OCI-LY1 (cell line): Measurements from ENCODE around the gene ZNF804A.

Experiments used
- H2AFZ ChIP-seq: fragments of 200-600 bp; sonication (generic), shearing (Covaris generic); 2 replicates; pipeline ENCODE4 v1.6.0; 2014; ENCODE audit warnings: antibody characterized with exemption, mild to moderate bottlenecking, low read length
- H3F3A ChIP-seq: fragments of 200-600 bp; sonication (generic), shearing (Covaris generic); 2 replicates; pipeline ENCODE4 v1.6.0; 2014; ENCODE audit warnings: mild to moderate bottlenecking, antibody characterized with exemption, low read length, moderate library complexity; ENCODE audit not compliant: insufficient read depth
- H3K27ac ChIP-seq: fragments of 200-600 bp; sonication (generic); 2 replicates; pipeline ENCODE4 v1.5.1; 2014; ENCODE audit warnings: low read length, mixed run types, mild to moderate bottlenecking, low read depth; ENCODE audit not compliant: poor library complexity, severe bottlenecking
- H3K27me3 ChIP-seq: fragments of 200-600 bp; sonication (generic); 2 replicates; pipeline ENCODE4 v1.6.0; 2014; ENCODE audit warnings: antibody characterized with exemption, mild to moderate bottlenecking, low read length, moderate library complexity; ENCODE audit not compliant: insufficient read depth
- H3K36me3 ChIP-seq: fragments of 200-600 bp; sonication (generic); 2 replicates; pipeline ENCODE4 v1.6.1; 2014; ENCODE audit warnings: mild to moderate bottlenecking, antibody characterized with exemption, low read length, moderate library complexity, mixed read lengths; ENCODE audit not compliant: insufficient read depth
- H3K4me1 ChIP-seq: fragments of 200-600 bp; sonication (generic); 2 replicates; pipeline ENCODE4 v1.5.1; 2014; ENCODE audit warnings: mild to moderate bottlenecking, low read length, moderate library complexity; ENCODE audit not compliant: insufficient read depth, severe bottlenecking
- H3K4me2 ChIP-seq: fragments of 200-600 bp; sonication (generic), shearing (Covaris generic); 2 replicates; pipeline ENCODE4 v1.6.1; 2014; ENCODE audit warnings: low read length
- H3K4me3 ChIP-seq: fragments of 200-600 bp; sonication (generic); 2 replicates; pipeline ENCODE4 v1.5.1; 2014; ENCODE audit warnings: low read length, low read depth, mild to moderate bottlenecking, mixed read lengths; ENCODE audit not compliant: poor library complexity, severe bottlenecking
- H3K79me2 ChIP-seq: fragments of 200-600 bp; shearing (Covaris generic); 2 replicates; pipeline ENCODE4 v1.6.1; 2016; ENCODE audit warnings: mixed run types, low read length, mixed read lengths; ENCODE audit not compliant: insufficient read depth
- H3K9ac ChIP-seq: fragments of 200-600 bp; sonication (generic), shearing (Covaris generic); 2 replicates; pipeline ENCODE4 v1.6.1; 2014; ENCODE audit warnings: mild to moderate bottlenecking, low read length, mixed read lengths
- H3K9me2 ChIP-seq: fragments of 200-600 bp; sonication (generic), shearing (Covaris generic); 2 replicates; pipeline ENCODE4 v1.6.1; 2014; ENCODE audit warnings: low read depth, mild to moderate bottlenecking, low read length, mixed read lengths
- H3K9me3 ChIP-seq: fragments of 200-600 bp; shearing (Covaris generic); 2 replicates; pipeline ENCODE4 v1.6.1; 2014; ENCODE audit warnings: low read length, mixed read lengths
- H4K20me1 ChIP-seq: fragments of 200-600 bp; sonication (generic), shearing (Covaris generic); 2 replicates; pipeline ENCODE4 v1.6.0; 2016; ENCODE audit warnings: mild to moderate bottlenecking, low read length; ENCODE audit not compliant: insufficient read depth
- EZH2 ChIP-seq: fragments of 200-600 bp; sonication (generic), shearing (Covaris generic); IDR thresholded peaks from 2 replicates; pipeline ENCODE4 v1.8.0; 2017; ENCODE audit warnings: borderline replicate concordance, mixed run types, mild to moderate bottlenecking, antibody characterized with exemption, low read length, moderate library complexity, mixed read lengths
- TF ChIP-seq, protein P1 (sequence below): fragments of 200-600 bp; sonication (generic), shearing (Covaris generic); IDR thresholded peaks from 2 replicates; pipeline ENCODE4 v1.5.1; 2017; ENCODE audit warnings: mild to moderate bottlenecking, antibody characterized with exemption, low read length, moderate library complexity, mixed read lengths

The ZNF804A gene

DNA sequence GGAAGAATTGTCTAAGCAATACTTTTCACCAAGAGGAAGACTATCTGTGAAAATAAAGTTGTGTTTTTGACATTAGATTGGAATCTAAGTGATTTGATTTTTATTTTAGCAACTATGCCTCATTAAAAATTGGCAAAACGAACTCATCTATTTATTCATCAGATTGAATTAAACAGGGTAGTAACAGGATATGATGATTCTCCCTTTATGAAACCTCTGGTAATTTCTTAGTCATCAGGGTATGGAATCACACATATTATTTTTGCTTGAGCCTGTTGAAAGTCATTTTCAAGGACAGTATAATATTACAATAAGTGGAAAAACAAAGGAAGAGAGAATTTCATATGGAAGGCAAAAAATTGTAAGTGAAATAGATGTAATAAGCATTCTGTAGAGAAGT, 22.0 kb downstream of the ZNF804A start:
- H3K4me2 ChIP-seq, result no peak overlapping the region
- no peaks in the 10 kb centered on the region for H3K4me1 ChIP-seq
- no peaks in the 10 kb centered on the region for H3K27me3 ChIP-seq
- no peaks in the 10 kb centered on the region for H3K9me3 ChIP-seq
- H3K27ac ChIP-seq, result no peak overlapping the region
- peaks cover 7% of the 10 kb centered on the region; the same call in 1 of the 2 replicates for H3F3A ChIP-seq
- no peak for TF ChIP-seq EZH2
- TF ChIP-seq, protein P1, sequence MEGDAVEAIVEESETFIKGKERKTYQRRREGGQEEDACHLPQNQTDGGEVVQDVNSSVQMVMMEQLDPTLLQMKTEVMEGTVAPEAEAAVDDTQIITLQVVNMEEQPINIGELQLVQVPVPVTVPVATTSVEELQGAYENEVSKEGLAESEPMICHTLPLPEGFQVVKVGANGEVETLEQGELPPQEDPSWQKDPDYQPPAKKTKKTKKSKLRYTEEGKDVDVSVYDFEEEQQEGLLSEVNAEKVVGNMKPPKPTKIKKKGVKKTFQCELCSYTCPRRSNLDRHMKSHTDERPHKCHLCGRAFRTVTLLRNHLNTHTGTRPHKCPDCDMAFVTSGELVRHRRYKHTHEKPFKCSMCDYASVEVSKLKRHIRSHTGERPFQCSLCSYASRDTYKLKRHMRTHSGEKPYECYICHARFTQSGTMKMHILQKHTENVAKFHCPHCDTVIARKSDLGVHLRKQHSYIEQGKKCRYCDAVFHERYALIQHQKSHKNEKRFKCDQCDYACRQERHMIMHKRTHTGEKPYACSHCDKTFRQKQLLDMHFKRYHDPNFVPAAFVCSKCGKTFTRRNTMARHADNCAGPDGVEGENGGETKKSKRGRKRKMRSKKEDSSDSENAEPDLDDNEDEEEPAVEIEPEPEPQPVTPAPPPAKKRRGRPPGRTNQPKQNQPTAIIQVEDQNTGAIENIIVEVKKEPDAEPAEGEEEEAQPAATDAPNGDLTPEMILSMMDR, result no peak
- H3K9ac ChIP-seq, result no peak overlapping the region
- peaks cover 75% of the 10 kb centered on the region for H3K36me3 ChIP-seq
- H3K9me2 ChIP-seq, result no peaks in the 10 kb centered on the region
- H2AFZ ChIP-seq, result no peak overlapping the region
- no peak overlapping the region for H3K4me3 ChIP-seq
- peaks cover 100% of the 10 kb centered on the region for H3K79me2 ChIP-seq
- H4K20me1 ChIP-seq, result 0 out of 2 replicates have a peak, but pooled peaks cover 4% of the 10 kb centered on the region

DNA sequence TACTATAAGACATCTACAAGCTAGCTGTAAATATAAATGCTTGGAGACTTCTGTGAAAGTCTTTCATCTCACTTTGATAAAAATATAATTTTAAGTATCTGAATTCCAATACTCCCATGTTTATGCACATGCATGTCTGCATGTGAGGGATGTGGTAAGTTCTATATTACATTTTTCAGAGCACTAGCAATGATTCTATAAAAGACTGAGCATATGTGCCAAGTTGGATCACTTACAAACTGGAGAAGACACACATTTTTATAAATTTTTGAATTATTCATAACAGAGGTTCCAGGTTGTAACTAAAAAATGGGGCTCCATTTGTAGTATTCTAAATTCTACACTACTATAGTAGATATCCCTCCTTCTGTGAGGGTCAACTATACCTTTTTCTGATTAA, 26.0 kb downstream of the ZNF804A start:
- Histone ChIP-seq H3K36me3 (peaks cover 77% of the 10 kb centered on the region), H3K9me2 (no peaks in the 10 kb centered on the region), H4K20me1 (0 out of 2 replicates have a peak, but pooled peaks cover 4% of the 10 kb centered on the region), H2AFZ (no peak overlapping the region), H3K9me3 (no peaks in the 10 kb centered on the region), H3K4me3 (no peak overlapping the region), H3K27me3 (no peaks in the 10 kb centered on the region), H3K79me2 (peaks cover 99% of the 10 kb centered on the region), H3F3A (no peaks in the 10 kb centered on the region), H3K27ac (no peak overlapping the region), H3K4me1 (no peaks in the 10 kb centered on the region), H3K9ac (no peak overlapping the region), H3K4me2 (no peak overlapping the region)
- no peak for TF ChIP-seq EZH2

DNA sequence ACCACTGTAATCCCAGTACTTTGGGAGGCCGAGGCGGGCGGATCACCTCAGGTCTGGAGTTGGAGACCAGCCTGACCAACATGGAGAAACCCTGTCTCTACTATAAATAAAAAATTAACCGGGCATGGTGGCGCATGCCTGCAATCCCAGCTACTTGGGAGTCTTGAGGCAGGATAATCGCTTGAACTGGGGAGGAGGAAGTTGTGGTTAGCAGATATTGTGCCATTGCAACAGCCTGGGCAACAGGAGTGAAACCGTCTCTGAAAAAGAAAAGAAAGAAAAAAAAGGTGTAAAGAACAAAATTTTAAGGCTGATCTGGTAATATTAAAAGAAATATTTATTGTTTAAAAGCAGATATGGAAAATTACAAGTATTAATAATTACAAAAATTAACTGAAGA, 29.7 kb downstream of the ZNF804A start:
- H3F3A ChIP-seq, result no peaks in the 10 kb centered on the region
- H3K9me3 ChIP-seq, result no peaks in the 10 kb centered on the region
- H3K36me3 ChIP-seq, result peaks cover 81% of the 10 kb centered on the region
- peaks cover 3% of the 10 kb centered on the region for H3K4me1 ChIP-seq
- no peak overlapping the region for H3K27ac ChIP-seq
- H3K27me3 ChIP-seq, result no peaks in the 10 kb centered on the region
- H3K4me3 ChIP-seq, result no peak overlapping the region
- H2AFZ ChIP-seq, result no peak overlapping the region
- H3K4me2 ChIP-seq, result no peak overlapping the region
- peaks cover 99% of the 10 kb centered on the region for H3K79me2 ChIP-seq
- no peaks in the 10 kb centered on the region for H4K20me1 ChIP-seq
- H3K9ac ChIP-seq, result no peak overlapping the region
- no peaks in the 10 kb centered on the region for H3K9me2 ChIP-seq
- TF ChIP-seq EZH2, result no peak
- TF ChIP-seq, protein P1, result no peak

DNA sequence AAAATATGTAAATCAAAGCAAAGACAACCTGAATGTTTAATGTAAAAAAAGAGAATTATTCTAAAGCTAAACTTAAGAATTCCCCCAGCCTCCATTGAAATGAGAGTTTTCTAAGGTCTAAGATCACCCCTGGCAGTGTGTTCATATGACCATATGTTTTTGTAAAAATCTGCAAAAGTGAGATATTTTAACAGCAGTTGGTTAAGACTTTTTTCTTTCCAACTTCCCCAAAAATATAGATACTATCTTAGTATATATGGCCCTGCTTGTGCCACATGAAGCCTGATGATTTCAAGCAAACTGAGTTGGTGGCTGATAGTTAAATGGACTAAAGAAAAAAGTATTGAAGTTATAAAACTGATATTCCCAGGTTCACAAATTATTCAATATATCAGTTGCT, 35.4 kb downstream of the ZNF804A start:
- Histone ChIP-seq H3K4me3 (no peak overlapping the region), H4K20me1 (0 out of 2 replicates have a peak, but pooled peaks cover 2% of the 10 kb centered on the region), H3K9me2 (no peaks in the 10 kb centered on the region), H3K9ac (no peak overlapping the region), H3K4me1 (peaks cover 6% of the 10 kb centered on the region), H3K27ac (no peak overlapping the region), H3K36me3 (peaks cover 86% of the 10 kb centered on the region), H3K9me3 (no peaks in the 10 kb centered on the region), H3K4me2 (no peak overlapping the region), H2AFZ (no peak overlapping the region), H3K79me2 (peaks cover 100% of the 10 kb centered on the region), H3F3A (no peaks in the 10 kb centered on the region; the same call in 1 of the 2 replicates), H3K27me3 (no peaks in the 10 kb centered on the region)
- TF ChIP-seq EZH2, result no peak
- TF ChIP-seq, protein P1, result no peak
